Hepatocyte (in vitro differentiated cells): Measurements from ENCODE around the gene GALNTL6.

Source experiments
- CTCF ChIP-seq: fragments of 200-600 bp; sonication (generic); IDR thresholded peaks from 2 replicates; pipeline ENCODE4 v1.5.1; 2016; ENCODE audit warnings: antibody characterized with exemption, mild to moderate bottlenecking; ENCODE audit not compliant: poor library complexity
- EZH2 ChIP-seq: fragments of 200-600 bp; sonication (generic); IDR thresholded peaks from 2 replicates; pipeline ENCODE4 v1.6.1; 2016; ENCODE audit warnings: antibody characterized with exemption, mild to moderate bottlenecking, borderline replicate concordance

- TF ChIP-seq EZH2, result no peak
- no peak for TF ChIP-seq CTCF
Observed at GRCh38 chr4:173002830-173003561, 1189.8 kb downstream of the GALNTL6 start.
